K562 (cell line): ENCODE results near the gene POLN.

Experiments used
- CEBPB ChIP-seq: fragments of 450-650 bp; IDR thresholded peaks from 2 replicates; pipeline ENCODE4 v1.6.1; 2016; ENCODE audit warnings: missing genetic modification characterization, missing compliant biosample characterization
- CTCF ChIP-seq, 3 experiments: IDR thresholded peaks in 2 of 3; conservative IDR thresholded peaks in 1 of 3; 2 replicates each; pipeline ENCODE4 v1.5.1; 2011 to 2012; ENCODE audit warnings: low read length in 3 of 3, mild to moderate bottlenecking in 3 of 3, control low read depth in 2 of 3, improper control_type of control experiment in 1 of 3, inconsistent platforms in 1 of 3, low read depth in 1 of 3, mixed read lengths in 1 of 3, moderate library complexity in 1 of 3; ENCODE audit not compliant: insufficient read depth in 2 of 3
- ELK1 ChIP-seq: sonication (generic); formaldehyde crosslinking; IDR thresholded peaks from 2 replicates; pipeline ENCODE4 v1.8.1; 2022; ENCODE audit warnings: missing genetic modification reagents
- EZH2 ChIP-seq: IDR thresholded peaks from 2 replicates; pipeline ENCODE4 v1.6.1; 2012; ENCODE audit warnings: low read depth, mild to moderate bottlenecking, inconsistent platforms, low read length, borderline replicate concordance
- FOXK2 ChIP-seq, 2 experiments: fragments of 450-650 bp; IDR thresholded peaks in 1 of 2; conservative IDR thresholded peaks in 1 of 2; 2 replicates each; pipeline ENCODE4 v1.6.1; 2016; ENCODE audit warnings: low read depth in 2 of 2, mild to moderate bottlenecking in 1 of 2
- HNRNPL ChIP-seq: fragments of 200-400 bp; formaldehyde crosslinking; IDR thresholded peaks from 2 replicates; pipeline ENCODE4 v1.6.1; 2017; ENCODE audit warnings: low read depth, mild to moderate bottlenecking, low read length
- IRF2 ChIP-seq: sonication (generic); formaldehyde crosslinking; IDR thresholded peaks from 2 replicates; pipeline ENCODE4 v1.8.1; 2022; ENCODE audit warnings: mild to moderate bottlenecking, missing genetic modification reagents
- TRIM24 ChIP-seq, 2 experiments: fragments of 450-650 bp; IDR thresholded peaks; 2 replicates each; pipeline ENCODE4 v1.6.1; 2016
- USF1 ChIP-seq: sonication (generic); formaldehyde crosslinking; IDR thresholded peaks from 2 replicates; pipeline ENCODE4 v1.9.0; 2022; ENCODE audit warnings: mild to moderate bottlenecking, missing genetic modification reagents
- VEZF1 ChIP-seq: fragments of 200-800 bp; sonication (Bioruptor generic); IDR thresholded peaks from 2 replicates; pipeline ENCODE4 v1.6.1; 2017; ENCODE audit warnings: missing genetic modification characterization, missing compliant biosample characterization
- ZBTB33 ChIP-seq: sonication (generic); formaldehyde crosslinking; IDR thresholded peaks from 2 replicates; pipeline ENCODE4 v1.8.1; 2023; ENCODE audit warnings: mild to moderate bottlenecking, missing genetic modification reagents
- ZNF586 ChIP-seq: fragments of 450-650 bp; formaldehyde crosslinking; conservative IDR thresholded peaks from 2 replicates; pipeline ENCODE4 v1.4.0; 2020; ENCODE audit warnings: mild to moderate bottlenecking, moderate library complexity
- ZNF717 ChIP-seq: fragments of 250-450 bp; sonication (Bioruptor Pico); IDR thresholded peaks from 2 replicates; pipeline ENCODE4 v1.5.0; 2021
- TF ChIP-seq, protein P1 (sequence below): IDR thresholded peaks from 3 replicates; pipeline ENCODE4 v1.6.1; 2011; ENCODE audit warnings: borderline replicate concordance, mild to moderate bottlenecking, moderate library complexity; ENCODE audit not compliant: insufficient read length; ENCODE audit errors: extremely low read depth

- TF ChIP-seq ZNF717 (CRISPR knock-in tag) (no peak), ELK1 (CRISPR knock-in tag) (no peak), HNRNPL (no peak), FOXK2 (conservative IDR thresholded peaks at IDR 0.05 in 1 of 2, IDR thresholded peaks at IDR 0.05 in 1 of 2; ENCODE audit: low read depth in 2 of 2) (no peak), VEZF1 (no peak), IRF2 (CRISPR knock-in tag) (no peak), USF1 (CRISPR knock-in tag) (no peak), CEBPB (tag) (no peak), CTCF (IDR thresholded peaks at IDR 0.05 in 2 of 3, conservative IDR thresholded peaks at IDR 0.05 in 1 of 3; ENCODE audit: insufficient read depth in 2 of 3, low read depth in 1 of 3, low read length in 3 of 3) (no peak), EZH2 (no peak), ZBTB33 (CRISPR knock-in tag) (no peak), ZNF586 (CRISPR knock-in tag) (no peak), TRIM24 (IDR thresholded peaks at IDR 0.05) (no peak)
- TF ChIP-seq, protein P1, sequence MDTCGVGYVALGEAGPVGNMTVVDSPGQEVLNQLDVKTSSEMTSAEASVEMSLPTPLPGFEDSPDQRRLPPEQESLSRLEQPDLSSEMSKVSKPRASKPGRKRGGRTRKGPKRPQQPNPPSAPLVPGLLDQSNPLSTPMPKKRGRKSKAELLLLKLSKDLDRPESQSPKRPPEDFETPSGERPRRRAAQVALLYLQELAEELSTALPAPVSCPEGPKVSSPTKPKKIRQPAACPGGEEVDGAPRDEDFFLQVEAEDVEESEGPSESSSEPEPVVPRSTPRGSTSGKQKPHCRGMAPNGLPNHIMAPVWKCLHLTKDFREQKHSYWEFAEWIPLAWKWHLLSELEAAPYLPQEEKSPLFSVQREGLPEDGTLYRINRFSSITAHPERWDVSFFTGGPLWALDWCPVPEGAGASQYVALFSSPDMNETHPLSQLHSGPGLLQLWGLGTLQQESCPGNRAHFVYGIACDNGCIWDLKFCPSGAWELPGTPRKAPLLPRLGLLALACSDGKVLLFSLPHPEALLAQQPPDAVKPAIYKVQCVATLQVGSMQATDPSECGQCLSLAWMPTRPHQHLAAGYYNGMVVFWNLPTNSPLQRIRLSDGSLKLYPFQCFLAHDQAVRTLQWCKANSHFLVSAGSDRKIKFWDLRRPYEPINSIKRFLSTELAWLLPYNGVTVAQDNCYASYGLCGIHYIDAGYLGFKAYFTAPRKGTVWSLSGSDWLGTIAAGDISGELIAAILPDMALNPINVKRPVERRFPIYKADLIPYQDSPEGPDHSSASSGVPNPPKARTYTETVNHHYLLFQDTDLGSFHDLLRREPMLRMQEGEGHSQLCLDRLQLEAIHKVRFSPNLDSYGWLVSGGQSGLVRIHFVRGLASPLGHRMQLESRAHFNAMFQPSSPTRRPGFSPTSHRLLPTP, result no peak
Measured at GRCh38 chr4:2266821-2267220, 24.9 kb upstream of the POLN start.
